HG02981 (cell line): ENCODE measurements around the gene C1orf74.
A peak's percentile ranks its signal among the peaks of the same experiment; 100 is the strongest.
"Not testable (repeated sequence)": the region's sequence is repeated elsewhere in the genome, so short reads cannot be mapped to it uniquely, and the experiment has no call there.

ENCODE experiments used
- ATAC-seq: cut with Tn5 transposase; IDR thresholded peaks from one replicate; pipeline ENCODE4 v1.9.1; 2021; ENCODE audit warnings: mild to moderate bottlenecking, moderate library complexity; ENCODE audit not compliant: unreplicated experiment

Gene C1orf74

GRCh38 chr1:209805875-209806760, 21.8 kb upstream of the C1orf74 start, which contains the start of gene IRF6:
TSS of gene IRF6 (minus strand) at chr1:209806142. CDS start at chr1:209801413, 4,729 bp downstream.
- peak; percentile 74 for ATAC-seq

DNA sequence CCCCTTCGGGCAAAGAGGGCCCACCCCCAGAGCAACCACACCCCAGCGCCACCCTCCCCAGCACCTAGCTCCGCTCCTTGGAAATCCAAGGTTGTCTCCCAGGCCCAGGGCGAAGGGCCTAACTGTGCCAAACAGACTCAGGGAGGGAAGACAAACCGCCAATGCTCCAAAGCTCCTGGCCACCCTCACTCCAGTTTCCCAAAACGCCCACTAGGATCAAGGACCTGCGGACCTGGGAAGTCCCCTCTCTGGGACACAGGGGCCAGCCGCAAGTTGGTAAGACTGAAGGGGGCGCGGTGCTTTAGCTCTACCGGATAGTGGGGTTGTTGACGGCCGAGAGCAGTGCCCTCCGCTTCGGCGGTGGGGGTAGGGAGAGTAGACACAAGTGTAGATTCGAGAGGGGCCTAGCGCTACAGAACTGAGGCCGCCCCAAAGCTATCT, 21.0 kb upstream of the C1orf74 start:
- ATAC-seq = no peak

DNA sequence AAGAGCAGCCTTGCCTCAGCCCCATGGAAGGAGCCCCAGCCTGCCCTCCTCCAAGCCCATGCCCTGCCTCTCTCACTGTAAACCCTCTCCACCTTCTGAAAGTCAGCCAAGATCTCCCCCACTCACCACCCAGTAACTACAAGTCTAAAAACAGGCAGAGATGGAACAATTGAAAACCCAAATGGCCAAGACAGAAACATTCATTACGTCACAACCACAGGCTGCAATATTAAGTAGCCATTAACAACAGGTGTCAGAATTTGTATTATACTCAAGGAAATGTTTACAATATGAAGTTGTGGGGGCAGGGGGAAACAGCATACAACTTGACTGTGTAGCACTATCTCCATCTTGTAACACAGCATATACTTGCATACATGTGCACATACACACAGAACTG, 19.2 kb upstream of the C1orf74 start:
- ATAC-seq = no peak

- ATAC-seq = no peak
These were observed 18.4 kb upstream of the C1orf74 start for GRCh38 chr1:209802780-209803152.

- ATAC-seq = no peak
These were observed 17.9 kb upstream of the C1orf74 start for GRCh38 chr1:209802117-209802779.

DNA sequence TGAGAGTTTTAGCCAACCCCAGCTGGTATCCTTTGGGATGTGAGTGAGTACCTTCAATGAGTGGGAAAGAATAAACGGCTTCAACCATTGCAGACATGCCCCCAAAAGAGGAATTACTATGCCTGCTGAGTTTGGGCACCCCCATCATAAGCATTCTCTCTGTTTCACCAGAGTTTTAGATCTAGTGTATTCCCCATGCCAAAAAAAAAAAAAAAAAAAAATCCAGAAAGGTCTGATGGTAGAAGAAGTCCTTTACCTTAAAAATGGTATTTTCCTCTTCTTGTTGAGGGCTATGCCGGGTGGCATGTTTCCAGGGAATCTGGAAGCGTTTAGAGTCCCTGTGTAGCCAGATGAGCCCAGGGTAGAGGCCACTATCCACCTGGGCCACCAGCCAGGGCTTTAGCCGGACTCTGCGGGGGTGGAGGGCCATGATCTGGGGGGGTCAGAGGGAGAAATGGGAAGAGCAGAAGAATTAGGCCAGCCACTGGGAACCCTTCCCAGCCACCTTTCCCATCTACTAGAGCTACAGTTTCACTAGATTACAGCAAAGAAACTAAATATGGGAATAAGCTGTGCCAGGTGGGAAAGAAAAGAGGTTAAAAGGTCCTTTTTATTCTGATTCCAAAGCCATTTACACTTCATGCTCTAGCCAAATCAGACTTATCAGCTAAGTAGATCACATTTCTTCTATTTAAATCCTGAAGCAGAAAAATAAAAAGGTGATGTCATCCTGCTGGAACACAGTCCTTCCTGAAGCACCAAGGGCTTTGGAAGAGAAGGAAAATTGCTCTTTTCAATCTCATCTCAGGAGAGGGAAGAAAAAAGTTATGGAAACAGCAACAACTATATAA, 16.9 kb upstream of the C1orf74 start:
- ATAC-seq = no peak

- ATAC-seq = no peak
These were observed 13.8 kb upstream of the C1orf74 start for GRCh38 chr1:209797978-209798639.

- ATAC-seq = not testable (repeated sequence)
These were observed 9.4 kb upstream of the C1orf74 start for GRCh38 chr1:209793711-209794110.

GRCh38 chr1:209791920-209792319, 7.6 kb upstream of the C1orf74 start:
- ATAC-seq = no peak

DNA sequence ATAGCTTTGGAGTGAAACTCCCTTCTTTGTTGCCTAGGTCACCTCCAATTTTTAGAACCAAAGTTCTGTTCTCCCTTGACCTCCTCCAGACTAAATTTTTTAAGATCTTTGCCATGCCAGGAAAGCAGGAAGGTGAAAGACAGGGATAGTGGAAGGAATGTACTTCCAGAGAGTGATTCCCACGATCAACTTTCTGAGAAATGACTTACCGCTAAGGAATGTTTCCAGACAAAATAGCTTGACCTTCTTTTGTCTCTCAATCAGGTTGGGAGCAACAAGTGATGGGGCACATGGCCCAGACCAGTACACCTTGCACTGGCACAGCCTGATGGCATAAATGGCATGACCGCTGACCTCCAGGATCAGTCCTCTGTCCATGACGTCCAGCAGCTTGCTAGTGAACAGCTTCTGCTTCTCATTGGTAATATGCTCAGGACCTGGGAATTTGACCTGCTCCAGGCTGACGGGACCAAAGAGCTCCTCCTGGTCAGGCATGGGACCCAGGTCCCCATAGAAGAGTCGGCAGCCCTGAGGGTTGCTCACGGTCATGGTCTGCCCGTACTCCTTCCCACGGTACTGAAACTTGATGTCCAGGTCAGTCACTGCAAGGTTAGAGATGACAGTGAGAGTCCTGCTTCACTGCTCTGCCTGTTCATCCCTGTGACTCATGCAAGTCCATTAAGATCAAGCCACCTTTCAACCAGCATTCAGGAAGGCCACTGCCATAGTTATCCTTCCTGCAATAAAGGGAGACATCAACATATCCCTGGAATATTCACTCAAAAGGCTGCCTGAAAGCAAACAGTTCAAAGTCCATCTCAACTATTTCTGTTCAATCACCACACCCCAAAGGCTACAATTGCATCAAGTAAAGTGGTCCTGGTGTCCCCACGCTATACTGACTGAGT, 6.2 kb upstream of the C1orf74 start:
- no peak for ATAC-seq

DNA sequence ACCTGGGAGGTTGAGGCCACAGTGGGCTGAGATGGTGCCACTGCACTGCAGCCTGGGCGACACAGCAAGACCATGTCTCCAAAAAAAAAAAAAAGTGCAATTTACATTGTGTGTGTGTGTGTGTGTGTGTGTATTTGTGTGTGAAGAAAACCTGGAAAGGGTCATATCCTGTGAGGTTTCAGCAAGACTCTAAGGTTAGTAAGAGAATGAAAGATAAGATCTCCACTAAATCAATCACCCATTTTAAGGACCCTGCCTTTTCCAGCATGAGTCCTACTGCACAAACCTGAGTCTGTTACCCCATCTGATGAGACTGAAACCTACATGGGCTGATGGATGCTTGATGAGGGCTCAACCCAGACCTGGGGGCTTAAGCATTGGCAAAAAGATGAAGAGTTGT, 4.9 kb upstream of the C1orf74 start:
- no peak for ATAC-seq

DNA sequence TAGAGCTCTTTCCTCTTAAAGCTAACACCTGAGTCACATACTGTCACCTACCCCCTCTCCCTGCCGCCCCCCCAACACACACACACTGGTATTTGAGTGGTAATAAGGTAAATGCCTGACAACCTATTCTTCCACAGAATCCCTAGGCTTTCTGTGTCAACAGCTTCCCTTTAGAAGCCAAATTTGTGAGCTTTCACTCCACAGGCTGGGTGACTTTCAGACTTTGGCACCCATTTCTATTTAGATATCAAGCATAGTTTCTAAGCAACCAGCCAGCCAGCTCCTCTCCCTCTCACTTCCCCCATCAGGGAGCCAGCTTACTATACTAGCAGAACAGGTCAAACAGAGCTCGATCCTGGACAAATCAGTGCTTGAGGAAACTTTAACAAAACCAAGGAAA, 3.2 kb upstream of the C1orf74 start:
- no peak for ATAC-seq

DNA sequence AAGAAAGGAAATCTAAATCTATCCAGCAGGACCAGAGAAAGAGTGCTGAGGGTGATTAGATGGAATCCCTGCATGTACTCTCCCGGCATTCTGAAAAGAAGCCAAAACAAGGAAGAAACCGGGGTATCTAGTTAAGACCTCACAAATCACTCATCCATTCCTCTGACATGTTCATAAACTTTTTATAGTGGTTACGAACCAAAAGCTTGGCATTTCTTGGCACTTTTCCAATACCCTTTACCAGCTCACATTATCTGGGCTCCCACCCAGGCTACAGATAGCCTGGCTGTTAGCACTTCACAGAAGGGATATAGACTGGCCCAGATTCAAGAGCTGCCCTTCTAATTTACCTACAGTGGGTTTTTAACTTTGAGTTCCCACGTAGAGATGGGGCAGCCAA, 1.8 kb upstream of the C1orf74 start:
- ATAC-seq = no peak

DNA sequence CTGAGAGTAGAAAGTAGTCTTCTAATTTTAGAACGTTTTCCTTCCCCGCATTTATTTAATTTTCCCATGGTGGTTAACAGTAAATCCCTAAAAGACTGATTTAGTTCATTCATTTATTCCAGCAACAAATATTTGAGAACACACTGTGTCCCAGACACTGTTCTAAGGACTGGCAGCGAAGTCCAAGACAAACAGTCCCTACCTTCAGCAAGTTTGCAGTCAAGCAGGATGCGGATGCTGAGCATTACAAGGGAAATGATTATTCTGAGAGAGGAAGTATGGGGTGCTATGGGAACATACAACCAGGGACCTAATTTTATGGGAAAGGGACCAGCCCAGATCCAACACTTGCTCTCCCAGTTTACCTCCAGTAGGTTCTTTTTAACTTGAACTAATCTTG, 1.2 kb upstream of the C1orf74 start:
- ATAC-seq = no peak

GRCh38 chr1:209783386-209783785, 973 bp downstream of the C1orf74 start:
- no peak for ATAC-seq

DNA sequence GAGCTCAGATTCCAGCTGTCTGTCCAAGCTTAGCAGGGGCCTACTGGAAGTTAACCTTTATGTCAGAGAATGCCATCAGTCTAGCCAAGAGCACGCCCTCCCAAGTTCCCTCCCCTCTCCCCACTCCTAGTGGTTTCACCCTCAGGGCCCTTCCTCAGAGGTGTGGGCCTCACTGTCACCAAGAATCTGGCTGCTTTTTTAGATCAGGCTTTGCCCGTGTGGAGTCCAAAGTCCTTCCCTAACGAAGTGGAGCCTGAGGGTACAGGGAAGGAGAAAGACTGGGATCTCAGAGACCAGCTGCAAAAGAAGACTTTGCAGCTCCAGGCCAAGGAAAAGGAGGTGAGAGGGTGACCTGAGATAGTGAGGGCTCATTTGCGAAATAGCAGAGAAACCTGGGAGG, 4.1 kb downstream of the C1orf74 start:
- no peak for ATAC-seq

GRCh38 chr1:209778102-209778501, 6.3 kb downstream of the C1orf74 start:
- no peak for ATAC-seq

- no peak for ATAC-seq
These were observed 6.8 kb downstream of the C1orf74 start for GRCh38 chr1:209777587-209777986.

DNA sequence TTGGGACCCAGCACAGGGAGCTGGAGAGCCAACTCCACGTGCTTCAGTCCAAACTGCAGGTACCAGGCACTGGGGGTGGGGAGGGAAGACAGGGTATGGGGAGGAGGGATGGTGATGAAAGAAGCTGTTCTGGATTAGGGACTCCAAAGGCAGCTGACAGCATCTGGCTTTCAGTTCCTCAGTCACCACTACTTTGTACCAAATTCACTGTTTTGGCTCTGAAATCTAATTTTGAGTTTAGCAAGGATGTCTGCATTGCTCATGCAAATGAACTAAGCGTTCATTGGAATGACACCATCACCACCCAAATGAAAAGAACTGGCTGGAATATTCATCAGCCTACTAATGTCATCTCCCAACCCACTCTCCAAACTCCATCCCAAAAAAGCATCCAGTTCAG, 8.7 kb downstream of the C1orf74 start:
- no peak for ATAC-seq

DNA sequence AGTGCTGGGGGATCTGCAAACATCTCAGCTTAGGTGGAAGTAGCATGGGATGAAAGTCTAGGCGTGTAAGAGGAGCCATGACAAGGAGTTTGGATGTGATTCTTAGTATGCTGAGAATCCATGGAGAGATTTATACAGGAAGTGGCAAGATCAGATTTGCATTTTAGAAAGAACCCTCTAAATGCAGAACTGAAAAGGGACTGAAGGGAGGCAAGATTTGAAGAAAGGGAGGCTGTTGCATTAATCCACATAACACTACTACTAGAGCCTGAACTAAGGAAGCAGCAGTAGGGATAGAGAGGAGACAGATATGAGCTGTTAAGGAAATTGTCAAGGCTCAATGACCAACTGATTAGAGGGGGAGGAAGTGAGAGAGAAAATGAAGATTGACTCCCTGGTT, 9.8 kb downstream of the C1orf74 start:
- peak; percentile 66 for ATAC-seq
